ENCODE measurements around the gene TINAG.
"Not testable (repeated sequence)": the region's sequence is repeated elsewhere in the genome, so short reads cannot be mapped to it uniquely, and the experiment has no call there.

TINAG gene

GRCh38 chr6:54310377-54311152, 2.3 kb downstream of the TINAG start:
- DNase-seq, result no peak

GRCh38 chr6:54315656-54316055, 7.4 kb downstream of the TINAG start:
- DNase-seq, result no peak

DNA sequence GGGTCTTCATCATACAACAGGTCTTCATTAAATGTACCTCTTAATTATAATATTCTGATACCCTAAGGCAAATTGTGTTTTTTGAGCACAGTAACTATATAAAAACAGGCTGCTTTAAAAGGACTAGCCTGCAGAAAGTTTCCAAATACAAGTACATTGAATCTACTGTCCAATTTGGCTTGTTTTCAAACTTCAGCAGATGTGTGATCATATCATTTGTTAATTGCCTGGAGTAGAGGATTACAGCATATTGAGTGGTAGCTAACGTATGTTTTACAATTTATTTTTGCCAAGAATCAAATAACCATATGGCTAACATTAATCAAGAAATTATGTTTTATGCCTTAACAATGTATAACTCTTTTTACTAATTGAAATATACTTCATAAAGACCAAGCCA, 12.6 kb downstream of the TINAG start:
- DNase-seq, result no peak

DNA sequence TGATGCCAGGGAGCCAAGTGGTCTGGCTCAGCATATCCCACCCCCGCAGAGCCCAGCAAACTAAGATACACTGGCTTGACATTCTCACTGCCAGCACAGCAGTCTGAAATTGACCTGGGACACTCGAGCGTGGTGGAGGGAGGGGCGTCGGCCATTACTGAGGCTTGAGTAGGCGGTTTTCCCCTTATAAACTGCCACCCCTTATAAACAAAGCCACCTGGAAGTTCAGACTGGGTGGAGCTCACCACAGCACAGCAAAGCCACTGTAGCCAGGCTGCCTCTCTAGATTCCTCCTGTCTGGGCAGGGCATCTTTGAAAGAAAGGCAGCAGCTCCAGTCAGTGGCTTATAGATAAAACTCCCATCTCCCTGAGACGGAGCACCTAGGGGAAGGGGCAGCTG, 19.4 kb downstream of the TINAG start:
- no peak for DNase-seq

DNA sequence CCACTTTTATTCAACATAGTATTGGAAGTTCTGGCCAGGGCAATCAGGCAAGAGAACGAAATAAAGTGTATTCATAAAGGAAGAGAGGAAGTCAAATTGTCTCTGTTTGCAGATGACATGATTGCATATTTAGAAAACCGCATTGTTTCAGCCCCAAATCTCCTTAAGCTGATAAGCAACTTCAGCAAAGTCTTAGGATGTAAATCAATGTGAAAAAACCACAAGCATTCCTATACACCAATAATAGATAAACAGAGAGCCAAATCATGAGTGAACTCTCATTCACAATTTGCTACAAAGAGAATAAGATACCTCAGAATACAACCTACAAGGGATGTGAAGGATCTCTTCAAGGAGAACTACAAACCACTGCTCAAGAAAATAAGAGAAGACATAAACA, 23.3 kb downstream of the TINAG start:
- DNase-seq, result not testable (repeated sequence)

- no peak for DNase-seq
Measured at GRCh38 chr6:54335871-54336270, 27.6 kb downstream of the TINAG start.

GRCh38 chr6:54353975-54354374, 45.7 kb downstream of the TINAG start:
- DNase-seq, result no peak

DNA sequence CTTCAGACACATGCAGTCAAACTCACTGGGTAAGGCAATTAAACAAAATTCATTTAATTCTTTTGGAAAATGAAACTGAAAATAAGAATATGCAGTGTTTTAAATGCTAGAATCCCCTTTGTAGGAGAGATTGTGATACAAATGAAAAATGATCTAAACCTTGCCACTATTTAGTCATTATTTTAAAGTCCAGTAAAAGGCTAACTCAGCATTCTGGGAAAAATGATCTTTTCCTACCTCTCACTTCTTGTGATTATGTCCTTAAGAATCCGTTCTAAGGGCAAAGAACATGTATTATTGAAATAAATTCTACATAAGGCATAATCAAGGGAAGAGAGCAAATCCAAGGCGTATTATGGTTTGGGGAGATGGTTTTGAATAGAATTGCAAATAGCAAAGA, 46.4 kb downstream of the TINAG start:
- DNase-seq, result no peak

DNA sequence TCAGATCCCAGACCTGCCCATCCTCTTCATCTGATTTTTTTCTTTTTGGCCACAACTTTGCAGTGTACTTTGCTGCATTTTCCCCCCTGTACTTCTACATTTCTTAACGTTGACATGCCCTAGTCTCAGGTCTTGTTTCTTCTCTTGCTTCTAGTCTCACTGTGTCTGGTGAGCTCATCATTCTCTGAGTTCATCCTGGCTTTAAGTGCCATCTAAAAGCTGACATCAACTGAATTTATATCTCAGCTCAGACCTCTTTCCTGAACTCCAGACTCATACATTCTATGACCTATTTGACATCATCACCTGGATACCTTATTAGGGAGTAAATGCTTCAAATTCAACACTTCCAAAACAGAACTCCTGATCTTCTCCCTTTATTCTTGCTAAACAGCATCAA, 48.9 kb downstream of the TINAG start:
- no peak for DNase-seq

GRCh38 chr6:54361188-54361587, 52.9 kb downstream of the TINAG start:
- DNase-seq, result no peak

GRCh38 chr6:54361734-54362133, 53.5 kb downstream of the TINAG start:
- no peak for DNase-seq

GRCh38 chr6:54366667-54367327, 58.6 kb downstream of the TINAG start:
- DNase-seq, result no peak

DNA sequence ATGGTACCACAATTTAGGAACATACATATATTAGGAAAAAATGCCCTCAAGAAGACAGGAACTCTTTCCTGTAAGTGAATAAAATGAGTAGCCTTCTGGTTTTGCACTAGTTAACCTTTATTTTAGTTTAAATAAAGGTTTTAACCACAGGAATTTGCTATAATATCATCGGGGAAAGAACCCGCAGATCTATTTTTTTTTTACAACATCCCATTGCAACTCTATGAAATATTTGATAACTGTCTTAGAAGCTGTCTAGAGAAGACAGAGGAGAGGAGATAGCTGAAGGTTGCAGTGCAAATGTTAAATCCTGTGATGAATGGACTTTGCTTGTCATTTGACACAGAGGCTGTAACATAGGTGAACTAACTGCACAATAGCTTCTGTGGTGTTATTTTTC, 69.5 kb downstream of the TINAG start:
- DNase-seq, result no peak

DNA sequence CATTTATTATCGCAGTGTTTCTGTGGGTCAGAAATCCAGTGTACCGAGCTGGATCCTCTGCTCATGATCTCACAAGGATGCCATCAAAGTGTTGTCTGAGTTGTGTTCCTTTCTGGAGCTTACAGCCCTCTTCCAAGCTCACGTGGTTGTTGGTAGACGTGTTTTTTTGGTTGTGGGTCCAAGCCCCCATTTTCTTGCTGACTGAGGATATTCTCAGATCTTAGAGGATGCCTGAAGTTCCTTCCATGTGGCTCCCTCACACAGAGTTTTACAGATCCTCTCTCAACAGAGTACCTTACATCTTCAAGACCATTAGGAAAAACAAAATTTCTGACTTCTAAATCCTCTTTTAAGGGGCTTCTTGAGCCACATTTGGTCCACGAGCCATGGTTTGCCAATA, 78.1 kb downstream of the TINAG start:
- no peak for DNase-seq

DNA sequence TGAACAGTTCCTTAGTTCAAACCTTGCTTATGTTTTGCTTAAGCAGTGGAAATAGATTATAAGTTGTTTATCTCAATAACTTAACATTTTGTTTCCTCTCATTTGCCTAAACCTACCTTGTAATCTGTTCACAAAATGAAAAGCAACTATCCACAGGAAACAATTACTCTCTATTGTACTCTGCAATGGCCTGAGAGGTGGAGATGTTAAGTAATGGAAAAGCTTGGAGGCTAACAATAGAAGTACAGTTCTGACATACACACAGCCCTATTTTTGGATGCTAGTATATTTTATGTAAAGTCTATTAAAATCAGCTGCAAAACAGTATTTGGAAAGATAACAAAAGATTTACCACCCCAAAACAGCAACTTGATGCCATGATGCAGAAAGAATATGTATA, 82.1 kb downstream of the TINAG start:
- no peak for DNase-seq

- DNase-seq, result no peak
Measured at GRCh38 chr6:54391577-54391976, 83.3 kb downstream of the TINAG start.

DNA sequence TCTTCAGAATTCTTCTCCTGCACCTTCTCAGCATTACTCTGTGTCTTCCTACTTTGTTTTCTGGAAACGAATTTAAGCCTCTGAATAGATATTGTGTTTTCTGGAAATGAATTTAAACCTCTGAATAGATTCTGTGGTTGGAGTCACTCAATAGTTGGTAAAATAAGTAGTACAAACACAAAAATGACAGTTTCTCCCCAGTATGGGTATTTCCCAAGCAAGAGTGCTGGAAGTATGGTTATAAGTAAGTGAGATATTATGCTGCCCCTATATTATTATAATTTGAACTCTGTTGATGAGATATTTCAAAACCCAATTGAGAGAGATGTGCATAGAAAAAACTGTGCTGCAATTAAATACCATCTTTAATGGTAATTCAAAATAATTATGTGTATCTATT, 94.9 kb downstream of the TINAG start:
- DNase-seq, result no peak

DNA sequence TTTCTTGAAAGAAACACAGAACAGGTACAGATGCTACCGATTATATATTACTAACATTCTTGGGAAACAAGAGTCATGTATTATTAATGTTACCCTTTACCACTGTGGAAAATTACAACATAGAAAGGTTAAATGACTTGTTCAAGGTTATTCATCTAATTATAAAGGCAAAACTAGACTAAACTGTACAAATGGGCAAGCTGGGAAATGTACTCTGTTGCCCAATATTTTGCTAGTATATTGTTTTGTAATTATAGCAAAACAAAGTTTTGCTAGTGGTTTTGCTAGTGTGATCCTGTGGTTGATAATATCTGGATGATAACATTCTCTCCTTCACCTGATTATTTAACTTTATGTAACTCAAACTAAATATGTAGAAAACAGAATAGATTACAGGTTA, 96.5 kb downstream of the TINAG start:
- no peak for DNase-seq

- no peak for DNase-seq
Measured at GRCh38 chr6:54411767-54412166, 103.5 kb downstream of the TINAG start.

DNA sequence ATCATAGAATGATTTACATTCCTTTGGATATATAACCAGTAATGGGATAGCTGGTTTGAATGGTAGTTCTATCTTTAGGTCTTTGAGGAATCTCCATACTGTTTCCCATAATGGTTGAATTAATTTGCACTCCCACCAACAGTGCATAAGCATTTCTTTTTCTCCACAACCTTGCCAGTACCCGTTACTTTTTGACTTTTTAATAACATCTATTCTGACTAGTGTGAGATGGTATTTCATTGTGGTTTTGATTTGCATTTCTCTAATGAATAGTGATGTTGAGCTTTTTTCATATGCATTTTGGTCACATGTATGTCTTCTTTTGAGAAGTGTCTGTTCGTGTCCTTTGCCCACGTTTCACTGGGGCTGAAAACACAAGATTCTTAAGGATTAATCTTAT, 107.3 kb downstream of the TINAG start:
- DNase-seq, result no peak

GRCh38 chr6:54419885-54420284, 111.6 kb downstream of the TINAG start:
- DNase-seq, result peak; percentile 1

- DNase-seq, result no peak
Measured at GRCh38 chr6:54426995-54427394, 118.8 kb downstream of the TINAG start.

GRCh38 chr6:54427396-54427937, 119.2 kb downstream of the TINAG start:
- no peak for DNase-seq

- no peak for DNase-seq
Measured at GRCh38 chr6:54428431-54428830, 120.2 kb downstream of the TINAG start.

DNA sequence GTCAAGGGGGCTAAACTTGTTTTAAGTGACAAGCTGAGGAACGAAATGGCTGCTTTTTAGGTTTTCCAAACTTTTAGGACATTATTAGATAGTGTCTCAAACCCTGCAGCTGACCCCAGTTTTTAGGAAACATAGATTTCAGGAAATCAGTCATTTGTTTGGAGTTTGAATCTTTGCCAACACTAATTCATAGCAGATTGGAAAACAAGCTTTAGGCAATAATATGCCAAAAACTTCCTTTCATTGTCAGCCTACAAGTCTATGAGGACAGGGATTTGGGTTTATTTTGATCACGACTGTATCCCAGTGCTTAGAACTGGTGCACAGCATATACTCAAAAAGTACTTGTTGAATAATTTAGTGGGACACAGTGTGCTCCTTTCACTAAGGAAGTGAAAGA, 123.2 kb downstream of the TINAG start:
- no peak for DNase-seq

All from suppressor macrophage treated with lipopolysaccharide for 4 hours (primary cell).